Neural cell (in vitro differentiated cells): ENCODE results near the gene MAGI2. TPM values are rescaled to one million over a fixed set of nuclear protein-coding genes. Genes with fewer than 3 reads are reported as not detected.

Experiments
- H2AFZ ChIP-seq: fragments of 200-600, 300-800 bp; sonication (generic), shearing (Covaris generic); 2 replicates; pipeline ENCODE4 v1.6.0; 2014; ENCODE audit warnings: low read depth, mild to moderate bottlenecking, antibody characterized with exemption, low read length, moderate library complexity
- H3F3A ChIP-seq: fragments of 200-600 bp; shearing (Covaris generic); 2 replicates; pipeline ENCODE4 v1.6.1; 2016; ENCODE audit warnings: mild to moderate bottlenecking, moderate library complexity, mixed read lengths, antibody characterized with exemption, low read length; ENCODE audit not compliant: insufficient read depth, poor library complexity, severe bottlenecking
- H3K27ac ChIP-seq: fragments of 200-600, 300-800 bp; sonication (generic), shearing (Covaris generic); 2 replicates; pipeline ENCODE4 v1.5.1; 2014; ENCODE audit warnings: mild to moderate bottlenecking, low read length, moderate library complexity
- H3K27me3 ChIP-seq: fragments of 300-800, 200-600 bp; sonication (generic), shearing (Covaris generic); 2 replicates; pipeline ENCODE4 v1.6.0; 2014; ENCODE audit warnings: mild to moderate bottlenecking, low read depth, low read length, moderate library complexity; ENCODE audit not compliant: insufficient read depth
- H3K36me3 ChIP-seq: fragments of 300-800, 200-600 bp; sonication (generic), shearing (Covaris generic); 2 replicates; pipeline ENCODE4 v1.5.1; 2014; ENCODE audit warnings: mild to moderate bottlenecking, antibody characterized with exemption, low read length, moderate library complexity; ENCODE audit not compliant: insufficient read depth
- H3K4me2 ChIP-seq: fragments of 300-800, 200-600 bp; sonication (generic), shearing (Covaris generic); 2 replicates; pipeline ENCODE4 v1.6.0; 2014; ENCODE audit warnings: mild to moderate bottlenecking, low read length
- H3K4me3 ChIP-seq: fragments of 300-800, 200-600 bp; sonication (generic), shearing (Covaris generic); 2 replicates; pipeline ENCODE4 v1.5.1; 2014; ENCODE audit warnings: mild to moderate bottlenecking, low read length, moderate library complexity
- H3K79me2 ChIP-seq: fragments of 200-600 bp; shearing (Covaris generic); replicated peaks from 2 replicates; pipeline ENCODE4 v1.6.0; 2014; ENCODE audit warnings: mild to moderate bottlenecking, low read length, moderate library complexity; ENCODE audit not compliant: insufficient read depth
- H3K9ac ChIP-seq: fragments of 300-800, 200-600 bp; sonication (generic), shearing (Covaris generic); 2 replicates; pipeline ENCODE4 v1.6.1; 2016; ENCODE audit warnings: mild to moderate bottlenecking, low read length, mixed read lengths
- H3K9me2 ChIP-seq: fragments of 200-600 bp; shearing (Covaris generic); 2 replicates; pipeline ENCODE4 v1.6.1; 2016; ENCODE audit warnings: mild to moderate bottlenecking, low read length, mixed read lengths; ENCODE audit not compliant: insufficient read depth
- H3K9me3 ChIP-seq: fragments of 200-600, 300-800 bp; sonication (generic), shearing (Covaris generic); 2 replicates; pipeline ENCODE4 v1.6.1; 2016; ENCODE audit warnings: mild to moderate bottlenecking, mixed run types, low read length, moderate library complexity, mixed read lengths
- H4K20me1 ChIP-seq: fragments of 200-600 bp; shearing (Covaris generic); 2 replicates; pipeline ENCODE4 v1.6.1; 2016; ENCODE audit warnings: mild to moderate bottlenecking, mixed run types; ENCODE audit not compliant: insufficient read depth
- EP300 ChIP-seq: fragments of 450-650 bp; conservative IDR thresholded peaks from 2 replicates; pipeline ENCODE4 v1.6.1; 2014; ENCODE audit warnings: antibody characterized with exemption, mild to moderate bottlenecking, moderate library complexity; ENCODE audit not compliant: poor library complexity, severe bottlenecking
- EZH2 ChIP-seq: fragments of 200-600, 300-800 bp; shearing (Covaris generic), sonication (generic); IDR thresholded peaks from 2 replicates; pipeline ENCODE4 v1.6.1; 2014; ENCODE audit warnings: antibody characterized with exemption, low read length, borderline replicate concordance, mild to moderate bottlenecking; ENCODE audit not compliant: insufficient read depth, poor library complexity, severe bottlenecking
- MXI1 ChIP-seq: fragments of 450-650 bp; conservative IDR thresholded peaks from 2 replicates; pipeline ENCODE4 v1.6.1; 2014; ENCODE audit warnings: antibody characterized with exemption, mild to moderate bottlenecking; ENCODE audit not compliant: poor library complexity, severe bottlenecking
- POLR2AphosphoS5 ChIP-seq: IDR thresholded peaks from 2 replicates; pipeline ENCODE4 v1.6.1; 2012
- RAD21 ChIP-seq: fragments of 450-650 bp; conservative IDR thresholded peaks from 2 replicates; pipeline ENCODE4 v1.6.1; 2014; ENCODE audit warnings: antibody characterized with exemption, mild to moderate bottlenecking, moderate library complexity
- SMC3 ChIP-seq: fragments of 450-650 bp; conservative IDR thresholded peaks from 2 replicates; pipeline ENCODE4 v1.6.1; 2014; ENCODE audit warnings: antibody characterized with exemption, mild to moderate bottlenecking, moderate library complexity; ENCODE audit not compliant: poor library complexity
- TAF1 ChIP-seq: IDR thresholded peaks from 2 replicates; pipeline ENCODE4 v1.6.1; 2012; ENCODE audit warnings: low read depth
- polyA plus RNA-seq: library from polyadenylated mRNA; depleted of rRNA; stranded (reverse); fragments of >200 nt; gene quantifications from 2 replicates; pipeline ENCODE4 v1.2.3, GENCODE V29; 2014
- TF ChIP-seq, protein P1 (sequence below): fragments of 450-650 bp; IDR thresholded peaks from 2 replicates; pipeline ENCODE4 v1.5.1; 2014; ENCODE audit warnings: antibody characterized with exemption, mild to moderate bottlenecking, moderate library complexity; ENCODE audit not compliant: poor library complexity, severe bottlenecking
- TF ChIP-seq, protein P2 (sequence below): IDR thresholded peaks from 2 replicates; pipeline ENCODE4 v1.6.1; 2012; ENCODE audit warnings: borderline replicate concordance

MAGI2 gene
- polyA plus RNA-seq, 1 donor from 2014 or later: 19.3 TPM

DNA sequence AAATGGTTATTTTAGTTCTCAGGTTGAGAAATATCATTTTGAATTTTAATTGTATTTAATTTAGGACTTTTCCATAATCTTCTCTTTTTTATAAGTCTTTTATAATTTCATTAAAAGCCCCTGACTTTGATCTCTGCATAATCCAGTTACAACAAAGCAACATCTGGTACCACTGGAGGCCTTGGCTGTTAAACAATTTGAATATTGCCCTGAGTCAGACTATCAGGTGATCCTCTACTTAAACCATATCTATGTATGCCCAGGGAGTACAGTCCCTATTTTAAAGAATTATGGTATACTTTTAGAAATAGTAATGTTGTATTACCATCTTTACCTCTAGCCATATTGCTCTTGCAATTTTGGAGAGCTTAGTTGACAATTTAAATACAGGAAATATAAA, 119.1 kb downstream of the MAGI2 start:
- H3K27me3 ChIP-seq: no peaks in the 10 kb centered on the region
- no peak overlapping the region for H3K4me2 ChIP-seq
- no peak overlapping the region for H2AFZ ChIP-seq
- no peaks in the 10 kb centered on the region for H3K36me3 ChIP-seq
- H4K20me1 ChIP-seq: no peaks in the 10 kb centered on the region
- no peaks in the 10 kb centered on the region for H3K9me2 ChIP-seq
- H3K9ac ChIP-seq: no peak overlapping the region
- no peaks in the 10 kb centered on the region for H3F3A ChIP-seq
- H3K4me3 ChIP-seq: no peak overlapping the region
- no peaks in the 10 kb centered on the region for H3K79me2 ChIP-seq
- no peak for TF ChIP-seq TAF1
- TF ChIP-seq, protein P1, sequence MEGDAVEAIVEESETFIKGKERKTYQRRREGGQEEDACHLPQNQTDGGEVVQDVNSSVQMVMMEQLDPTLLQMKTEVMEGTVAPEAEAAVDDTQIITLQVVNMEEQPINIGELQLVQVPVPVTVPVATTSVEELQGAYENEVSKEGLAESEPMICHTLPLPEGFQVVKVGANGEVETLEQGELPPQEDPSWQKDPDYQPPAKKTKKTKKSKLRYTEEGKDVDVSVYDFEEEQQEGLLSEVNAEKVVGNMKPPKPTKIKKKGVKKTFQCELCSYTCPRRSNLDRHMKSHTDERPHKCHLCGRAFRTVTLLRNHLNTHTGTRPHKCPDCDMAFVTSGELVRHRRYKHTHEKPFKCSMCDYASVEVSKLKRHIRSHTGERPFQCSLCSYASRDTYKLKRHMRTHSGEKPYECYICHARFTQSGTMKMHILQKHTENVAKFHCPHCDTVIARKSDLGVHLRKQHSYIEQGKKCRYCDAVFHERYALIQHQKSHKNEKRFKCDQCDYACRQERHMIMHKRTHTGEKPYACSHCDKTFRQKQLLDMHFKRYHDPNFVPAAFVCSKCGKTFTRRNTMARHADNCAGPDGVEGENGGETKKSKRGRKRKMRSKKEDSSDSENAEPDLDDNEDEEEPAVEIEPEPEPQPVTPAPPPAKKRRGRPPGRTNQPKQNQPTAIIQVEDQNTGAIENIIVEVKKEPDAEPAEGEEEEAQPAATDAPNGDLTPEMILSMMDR: no peak
- TF ChIP-seq, protein P2, sequence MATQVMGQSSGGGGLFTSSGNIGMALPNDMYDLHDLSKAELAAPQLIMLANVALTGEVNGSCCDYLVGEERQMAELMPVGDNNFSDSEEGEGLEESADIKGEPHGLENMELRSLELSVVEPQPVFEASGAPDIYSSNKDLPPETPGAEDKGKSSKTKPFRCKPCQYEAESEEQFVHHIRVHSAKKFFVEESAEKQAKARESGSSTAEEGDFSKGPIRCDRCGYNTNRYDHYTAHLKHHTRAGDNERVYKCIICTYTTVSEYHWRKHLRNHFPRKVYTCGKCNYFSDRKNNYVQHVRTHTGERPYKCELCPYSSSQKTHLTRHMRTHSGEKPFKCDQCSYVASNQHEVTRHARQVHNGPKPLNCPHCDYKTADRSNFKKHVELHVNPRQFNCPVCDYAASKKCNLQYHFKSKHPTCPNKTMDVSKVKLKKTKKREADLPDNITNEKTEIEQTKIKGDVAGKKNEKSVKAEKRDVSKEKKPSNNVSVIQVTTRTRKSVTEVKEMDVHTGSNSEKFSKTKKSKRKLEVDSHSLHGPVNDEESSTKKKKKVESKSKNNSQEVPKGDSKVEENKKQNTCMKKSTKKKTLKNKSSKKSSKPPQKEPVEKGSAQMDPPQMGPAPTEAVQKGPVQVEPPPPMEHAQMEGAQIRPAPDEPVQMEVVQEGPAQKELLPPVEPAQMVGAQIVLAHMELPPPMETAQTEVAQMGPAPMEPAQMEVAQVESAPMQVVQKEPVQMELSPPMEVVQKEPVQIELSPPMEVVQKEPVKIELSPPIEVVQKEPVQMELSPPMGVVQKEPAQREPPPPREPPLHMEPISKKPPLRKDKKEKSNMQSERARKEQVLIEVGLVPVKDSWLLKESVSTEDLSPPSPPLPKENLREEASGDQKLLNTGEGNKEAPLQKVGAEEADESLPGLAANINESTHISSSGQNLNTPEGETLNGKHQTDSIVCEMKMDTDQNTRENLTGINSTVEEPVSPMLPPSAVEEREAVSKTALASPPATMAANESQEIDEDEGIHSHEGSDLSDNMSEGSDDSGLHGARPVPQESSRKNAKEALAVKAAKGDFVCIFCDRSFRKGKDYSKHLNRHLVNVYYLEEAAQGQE: no peak
- no peak for TF ChIP-seq POLR2AphosphoS5
- no peak for TF ChIP-seq EZH2
- no peak for TF ChIP-seq RAD21
- H3K9me3 ChIP-seq: no peaks in the 10 kb centered on the region
- peak overlapping the region; percentile 34 for H3K27ac ChIP-seq

- H4K20me1 ChIP-seq: no peaks in the 10 kb centered on the region
- no peaks in the 10 kb centered on the region for H3K9me3 ChIP-seq
- H3K27me3 ChIP-seq: no peaks in the 10 kb centered on the region
- no peak overlapping the region for H2AFZ ChIP-seq
- H3K9ac ChIP-seq: no peak overlapping the region
- H3K79me2 ChIP-seq: no peaks in the 10 kb centered on the region
- H3K4me3 ChIP-seq: no peak overlapping the region
- no peaks in the 10 kb centered on the region for H3F3A ChIP-seq
- no peaks in the 10 kb centered on the region for H3K9me2 ChIP-seq
- no peak overlapping the region for H3K4me2 ChIP-seq
- TF ChIP-seq EZH2: no peak
- no peak for TF ChIP-seq POLR2AphosphoS5
- TF ChIP-seq EP300: no peak
- TF ChIP-seq RAD21: no peak
- TF ChIP-seq SMC3: no peak
- TF ChIP-seq MXI1: no peak
- TF ChIP-seq TAF1: no peak
- TF ChIP-seq, protein P1: no peak
- TF ChIP-seq, protein P2: no peak
- no peak overlapping the region for H3K27ac ChIP-seq
- H3K36me3 ChIP-seq: no peaks in the 10 kb centered on the region
Measured at GRCh38 chr7:79332091-79332490, 121.4 kb downstream of the MAGI2 start.
